M059J (cell line): ENCODE results near the gene ZBTB17. TPM values are rescaled to one million over a fixed set of nuclear protein-coding genes. Genes with fewer than 3 reads are reported as not detected.
A peak's percentile ranks its signal among the peaks of the same experiment; 100 is the strongest.
"Not testable (repeated sequence)": the region's sequence is repeated elsewhere in the genome, so short reads cannot be mapped to it uniquely, and the experiment has no call there.

Experiments used
- DNase-seq: peaks from one replicate; pipeline ENCODE4 v3.0.0-alpha.2; 2012; ENCODE audit warnings: low read depth
- total RNA-seq: library from RNA; depleted of rRNA; stranded (reverse); fragments of >200 nt; shearing (Covaris generic); gene quantifications from 2 replicates; pipeline ENCODE4 v1.2.3, GENCODE V29; 2014; rRNA removed

The ZBTB17 gene
- total RNA-seq, 1 experiment from 2014 or later: 37.6 TPM

DNA sequence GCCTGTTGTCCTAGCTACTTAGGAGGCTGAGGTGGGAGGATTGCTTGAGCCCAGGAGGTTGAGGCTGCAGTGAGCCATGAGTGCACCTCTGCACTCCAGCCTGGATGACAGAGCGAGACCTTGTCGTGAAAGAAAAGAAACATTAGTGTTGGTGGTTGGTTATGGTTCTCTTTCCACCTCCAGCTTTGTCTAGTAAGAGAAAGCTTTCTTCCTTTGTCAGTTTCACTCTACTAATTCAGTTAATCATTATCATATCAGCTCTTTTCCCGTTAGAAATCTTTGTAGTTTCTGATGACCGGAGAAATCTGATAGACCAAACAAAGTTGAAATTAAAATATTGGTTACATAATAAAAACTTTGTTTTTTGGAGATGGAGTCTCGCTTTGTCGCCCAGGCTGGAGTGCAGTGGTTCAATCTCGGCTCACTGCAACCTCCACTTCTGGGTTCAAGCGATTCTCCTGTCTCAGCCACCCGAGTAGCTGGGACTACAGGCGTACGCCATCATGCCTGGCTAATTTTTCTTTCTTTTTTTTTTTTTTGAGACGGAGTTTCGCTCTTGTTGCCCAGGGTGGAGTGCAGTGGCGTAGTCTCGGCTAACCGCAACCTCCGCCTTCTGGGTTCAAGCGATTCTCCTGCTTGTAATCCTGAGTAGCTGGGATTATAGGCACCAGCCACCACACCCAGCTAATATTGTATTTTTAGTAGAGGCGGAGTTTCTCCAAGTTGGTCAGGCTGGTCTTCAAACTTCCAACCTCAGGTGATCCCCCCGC is 78.9 kb downstream of the ZBTB17 start:
- DNase-seq: not testable (repeated sequence)

DNA sequence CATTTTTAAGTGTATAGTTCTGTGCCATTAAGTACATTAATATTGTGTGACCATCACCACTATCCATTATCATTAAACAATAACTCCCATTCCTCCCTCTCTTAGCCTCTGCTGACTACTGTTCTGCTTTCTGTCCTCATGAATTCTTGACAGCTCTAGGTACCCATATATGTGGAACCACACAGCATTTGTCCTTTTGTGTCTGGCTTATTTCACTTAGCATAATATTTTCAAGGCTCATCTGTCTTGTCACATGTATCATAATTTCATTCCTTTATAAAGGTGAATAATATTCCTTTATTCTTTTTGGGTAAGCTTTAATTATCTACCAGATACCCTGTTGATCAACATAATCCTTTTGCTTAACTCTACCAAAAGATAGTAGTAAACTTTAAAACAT is 80.7 kb downstream of the ZBTB17 start:
- DNase-seq: no peak

DNA sequence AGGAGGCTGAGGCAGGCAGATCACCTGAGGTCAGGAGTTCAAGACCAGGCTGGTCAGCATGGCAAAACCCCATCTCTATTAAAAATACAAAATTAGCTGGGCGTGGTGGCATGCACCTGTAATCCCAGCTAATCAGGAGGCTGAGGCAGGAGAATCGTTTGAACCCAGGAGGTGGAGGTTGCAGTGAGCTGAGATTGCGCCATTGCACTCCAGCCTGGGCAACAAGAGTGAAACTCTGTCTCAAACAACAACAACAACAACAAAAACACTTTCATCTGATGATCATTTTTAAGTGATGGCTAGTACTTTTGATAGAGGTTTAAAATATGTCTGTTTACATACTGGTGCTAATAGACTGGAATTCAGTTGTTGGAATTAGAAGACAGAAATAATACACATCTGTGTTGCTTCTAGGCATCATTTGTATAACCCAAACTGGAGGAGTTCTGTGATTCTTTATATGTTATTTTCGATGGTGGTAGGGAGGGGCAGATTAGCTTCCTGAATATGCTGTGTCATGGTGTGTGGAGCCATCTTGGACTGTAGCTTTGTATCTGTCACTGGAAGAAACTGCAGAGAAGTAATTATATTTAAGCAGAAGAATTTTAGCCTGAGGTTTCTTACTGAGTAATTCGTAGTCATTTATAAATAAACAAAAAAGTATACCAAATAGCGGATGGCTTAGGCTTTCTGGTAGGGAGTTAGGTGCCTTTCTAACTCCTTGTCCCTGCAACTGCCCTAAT is 82.9 kb downstream of the ZBTB17 start:
- peak; percentile 86 for DNase-seq

Other genes starting within 250 kb of the ZBTB17 start
- gene SLC25A34, start 239.8 kb downstream of the ZBTB17 start, total RNA-seq: 0.27 and 0.44 TPM in 2 replicates
- not detected in 2 replicates for gene TMEM82, start 233.6 kb downstream of the ZBTB17 start, total RNA-seq
- gene FBLIM1, start 217.3 kb downstream of the ZBTB17 start, total RNA-seq: 117 and 156 TPM in 2 replicates
- gene UQCRHL, start 168.5 kb downstream of the ZBTB17 start, total RNA-seq: 1.4 TPM in 2 replicates
- gene SPEN, start 128.4 kb downstream of the ZBTB17 start, total RNA-seq: 15.9 and 28.9 TPM in 2 replicates
- gene SRARP, start 28.1 kb upstream of the ZBTB17 start, total RNA-seq: not detected in 2 replicates
- 1.4 and 1.9 TPM in 2 replicates for gene HSPB7, start 41.9 kb upstream of the ZBTB17 start, total RNA-seq
- gene CLCNKA, start 45.9 kb upstream of the ZBTB17 start, total RNA-seq: 0.42 TPM in 1 of 2 replicates, not detected in the other
- 0.05 and 0.32 TPM in 2 replicates for gene CLCNKB, start 67.7 kb upstream of the ZBTB17 start, total RNA-seq
- 0.71 and 1.7 TPM in 2 replicates for gene FAM131C, start 97.5 kb upstream of the ZBTB17 start, total RNA-seq
- 136 and 212 TPM in 2 replicates for gene EPHA2, start 180.0 kb upstream of the ZBTB17 start, total RNA-seq
- 2.8 and 3.2 TPM in 2 replicates for gene ARHGEF19, start 236.6 kb upstream of the ZBTB17 start, total RNA-seq